ENCODE measurements around the gene HSD17B7.

- TF ChIP-seq POLR2A (IDR thresholded peaks at IDR 0.05) (no peak), EP300 (IDR thresholded peaks at IDR 0.05) (no peak)
- TF ChIP-seq, protein P1, sequence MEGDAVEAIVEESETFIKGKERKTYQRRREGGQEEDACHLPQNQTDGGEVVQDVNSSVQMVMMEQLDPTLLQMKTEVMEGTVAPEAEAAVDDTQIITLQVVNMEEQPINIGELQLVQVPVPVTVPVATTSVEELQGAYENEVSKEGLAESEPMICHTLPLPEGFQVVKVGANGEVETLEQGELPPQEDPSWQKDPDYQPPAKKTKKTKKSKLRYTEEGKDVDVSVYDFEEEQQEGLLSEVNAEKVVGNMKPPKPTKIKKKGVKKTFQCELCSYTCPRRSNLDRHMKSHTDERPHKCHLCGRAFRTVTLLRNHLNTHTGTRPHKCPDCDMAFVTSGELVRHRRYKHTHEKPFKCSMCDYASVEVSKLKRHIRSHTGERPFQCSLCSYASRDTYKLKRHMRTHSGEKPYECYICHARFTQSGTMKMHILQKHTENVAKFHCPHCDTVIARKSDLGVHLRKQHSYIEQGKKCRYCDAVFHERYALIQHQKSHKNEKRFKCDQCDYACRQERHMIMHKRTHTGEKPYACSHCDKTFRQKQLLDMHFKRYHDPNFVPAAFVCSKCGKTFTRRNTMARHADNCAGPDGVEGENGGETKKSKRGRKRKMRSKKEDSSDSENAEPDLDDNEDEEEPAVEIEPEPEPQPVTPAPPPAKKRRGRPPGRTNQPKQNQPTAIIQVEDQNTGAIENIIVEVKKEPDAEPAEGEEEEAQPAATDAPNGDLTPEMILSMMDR (IDR thresholded peaks at IDR 0.05), result no peak
These were observed 68.7 kb downstream of the HSD17B7 start for GRCh38 chr1:162859191-162859590.
